K562 (cell line): ENCODE measurements around the gene HMGCLL1.

ENCODE experiments used
- CTCF ChIP-seq, 3 experiments: IDR thresholded peaks in 2 of 3; conservative IDR thresholded peaks in 1 of 3; 2 replicates each; pipeline ENCODE4 v1.5.1; 2011 to 2012; ENCODE audit warnings: low read length in 3 of 3, mild to moderate bottlenecking in 3 of 3, control low read depth in 2 of 3, improper control_type of control experiment in 1 of 3, inconsistent platforms in 1 of 3, low read depth in 1 of 3, mixed read lengths in 1 of 3, moderate library complexity in 1 of 3; ENCODE audit not compliant: insufficient read depth in 2 of 3
- NR3C1 ChIP-seq: sonication (generic); formaldehyde crosslinking; IDR thresholded peaks from 2 replicates; pipeline ENCODE4 v1.8.1; 2022; ENCODE audit warnings: missing genetic modification reagents
- ZNF280B ChIP-seq: fragments of 250-450 bp; sonication (Bioruptor Pico); IDR thresholded peaks from 2 replicates; pipeline ENCODE4 v1.5.1; 2021; ENCODE audit warnings: mild to moderate bottlenecking

- TF ChIP-seq ZNF280B (no peak), CTCF (IDR thresholded peaks at IDR 0.05 in 2 of 3, conservative IDR thresholded peaks at IDR 0.05 in 1 of 3; ENCODE audit: insufficient read depth in 2 of 3, low read depth in 1 of 3, low read length in 3 of 3) (no peak), NR3C1 (CRISPR knock-in tag) (no peak)
Observed at GRCh38 chr6:55433446-55434130, 145.4 kb downstream of the HMGCLL1 start.
